Activated CD8-positive, alpha-beta memory T cell treated with anti-CD3 and anti-CD28 coated beads, Interleukin-2, amount 10 ng/mL, durations not matched to agents 7 days and 5 days (primary cell): ENCODE measurements around the gene RPL5. TPM values are rescaled to one million over a fixed set of nuclear protein-coding genes. Genes with fewer than 3 reads are reported as not detected.

ENCODE experiments used
- ATAC-seq: fragments of 150-1000 bp; cut with Tn5 transposase; one replicate; pipeline ENCODE4 v1.10.0; 2021; ENCODE audit warnings: moderate library complexity
- CTCF ChIA-PET: fragments of 350-600 bp; sonication (Branson Sonifier 250); formaldehyde crosslinking; loops from one replicate; lab custom pipeline; 2021; ENCODE audit warnings: antibody characterized with exemption; lab: Charles Lee
- DNase-seq: peaks from one replicate; pipeline ENCODE4 v3.0.0-alpha.2; 2020
- H3K27ac Mint-ChIP-seq: one replicate; pipeline ENCODE4 v1.8.0; 2021; ENCODE audit warnings: mild to moderate bottlenecking, mixed read lengths
- H3K27me3 Mint-ChIP-seq: one replicate; pipeline ENCODE4 v1.8.0; 2021; ENCODE audit warnings: mixed read lengths
- H3K36me3 Mint-ChIP-seq: one replicate; pipeline ENCODE4 v1.8.0; 2021; ENCODE audit warnings: mild to moderate bottlenecking, mixed read lengths
- H3K4me1 Mint-ChIP-seq: one replicate; pipeline ENCODE4 v1.8.0; 2021; ENCODE audit warnings: mixed read lengths
- H3K4me3 Mint-ChIP-seq: one replicate; pipeline ENCODE4 v1.8.0; 2021; ENCODE audit warnings: mild to moderate bottlenecking, moderate library complexity, mixed read lengths
- H3K9me3 Mint-ChIP-seq: one replicate; pipeline ENCODE4 v1.8.0; 2022; ENCODE audit warnings: low read depth, mixed read lengths
- total RNA-seq, 2 experiments: library from RNA; stranded (reverse); gene quantifications; one replicate each; pipeline ENCODE4 v1.2.3, GENCODE V29; 2021

Gene RPL5
- total RNA-seq, 2 experiments from 2014 or later, result 581 to 800 TPM

DNA sequence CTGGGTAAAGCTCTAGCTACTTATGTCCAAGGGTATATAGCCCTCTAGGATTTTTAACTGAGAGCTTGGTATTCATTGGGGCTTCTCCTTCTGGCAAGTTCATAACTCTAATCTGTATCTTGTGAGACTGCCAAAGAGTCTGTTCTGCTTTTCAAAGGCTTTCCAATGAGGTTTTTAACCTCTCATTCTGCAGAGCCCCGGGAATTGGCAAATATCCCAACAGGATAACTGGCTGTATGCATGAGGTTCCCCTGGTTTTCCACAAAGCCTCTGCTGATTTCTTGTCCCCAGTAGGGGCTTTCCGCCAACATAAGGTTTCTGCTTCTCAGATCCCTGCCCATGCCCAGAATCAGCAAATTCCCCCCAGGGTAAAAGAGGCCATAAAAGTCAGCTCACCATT lies 40.9 kb downstream of the RPL5 start:
- ATAC-seq (no peak), DNase-seq (no peak)
- CTCF ChIA-PET, result no interaction called here
- Mint-ChIP-seq H3K4me1 (peaks cover 9% of the 10 kb centered on the region), H3K27ac (no peak overlapping the region), H3K36me3 (peaks cover 23% of the 10 kb centered on the region), H3K4me3 (no peak overlapping the region), H3K27me3 (no peaks in the 10 kb centered on the region), H3K9me3 (no peaks in the 10 kb centered on the region)

GRCh38 chr1:92874987-92875386 lies 43.1 kb downstream of the RPL5 start:
- CTCF ChIA-PET, result interaction anchor here (0.9 to 1.1 kb wide), 3 partner anchors 12 to 119 kb away, joined by 3 to 4 read pairs (median 3); no protein-coding TSS in a partner anchor
- Mint-ChIP-seq H3K27me3 (no peaks in the 10 kb centered on the region), H3K4me1 (peaks cover 21% of the 10 kb centered on the region), H3K4me3 (no peak overlapping the region), H3K27ac (no peak overlapping the region), H3K36me3 (peaks cover 23% of the 10 kb centered on the region), H3K9me3 (no peaks in the 10 kb centered on the region)
- ATAC-seq, result no peak
- DNase-seq, result no peak

DNA sequence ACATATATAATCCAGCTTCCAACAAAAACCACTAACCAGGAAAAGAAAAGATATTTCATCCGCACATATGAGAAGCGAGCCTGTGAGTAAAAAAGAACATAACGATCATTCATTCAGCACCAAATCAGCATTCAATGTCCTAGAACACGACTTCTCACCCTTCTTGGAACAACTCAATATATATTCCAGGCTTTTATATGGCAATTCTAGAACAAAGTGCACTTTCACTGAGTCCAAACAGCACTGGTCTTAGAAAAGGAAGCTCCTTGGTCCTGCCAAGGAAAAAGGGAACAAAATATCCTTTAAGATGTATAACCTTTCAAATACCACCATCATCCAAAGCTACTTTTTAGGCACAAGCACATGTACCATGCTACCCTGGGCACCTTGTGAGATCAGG lies 44.5 kb downstream of the RPL5 start:
- CTCF ChIA-PET, result interaction anchor here (1.0 to 2.8 kb wide), 7 partner anchors 17 to 202 kb away, joined by 3 to 16 read pairs (median 4); partner anchors contain the start of genes DIPK1A and RPL5
- no peak overlapping the region for H3K4me3 Mint-ChIP-seq
- no peak overlapping the region for H3K27ac Mint-ChIP-seq

DNA sequence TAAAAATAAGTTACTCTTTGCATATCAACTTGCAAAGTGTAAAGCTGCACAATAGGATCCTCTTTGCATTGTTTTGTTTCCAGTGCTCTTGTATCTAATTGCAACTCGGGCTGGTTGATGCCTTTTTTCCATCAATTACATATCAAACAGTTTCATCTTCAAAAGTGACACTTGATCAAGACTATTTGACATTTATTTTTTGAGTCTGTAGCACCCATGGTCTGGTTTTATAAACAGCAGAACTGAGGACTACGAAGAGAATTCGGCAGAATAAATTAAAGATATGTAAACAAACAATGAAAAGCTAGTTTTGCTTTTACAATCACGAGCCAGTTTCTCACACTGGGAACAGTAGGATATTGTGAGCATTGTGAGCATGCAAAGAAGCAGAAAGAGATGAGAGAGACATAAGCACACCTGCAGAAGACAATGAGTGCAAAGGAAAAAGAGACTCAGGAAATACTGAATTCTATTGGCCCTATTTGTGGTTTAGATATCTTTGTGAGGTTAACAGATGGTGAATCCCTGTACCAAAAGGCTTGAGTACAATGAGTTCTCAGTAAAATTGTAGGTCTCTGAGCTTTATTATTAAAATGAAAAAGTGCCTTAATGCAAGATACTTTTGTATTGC lies 45.4 kb downstream of the RPL5 start:
- Mint-ChIP-seq H3K4me3 (peak overlapping the region; percentile 56), H3K36me3 (peaks cover 20% of the 10 kb centered on the region), H3K4me1 (peaks cover 21% of the 10 kb centered on the region), H3K27me3 (no peaks in the 10 kb centered on the region), H3K27ac (peak overlapping the region; percentile 53), H3K9me3 (no peaks in the 10 kb centered on the region)
- peak; percentile 33 for ATAC-seq
- CTCF ChIA-PET, result interaction anchor here (1.0 to 2.8 kb wide), 8 partner anchors 18 to 201 kb away, joined by 3 to 16 read pairs (median 4); partner anchors contain the start of genes DIPK1A and RPL5
- no peak for DNase-seq

More for the DNA sequence above, 44.5 kb downstream of the RPL5 start:
- ATAC-seq (no peak), DNase-seq (no peak)
- H3K27me3 Mint-ChIP-seq, result no peaks in the 10 kb centered on the region
- H3K4me1 Mint-ChIP-seq, result peaks cover 21% of the 10 kb centered on the region
- H3K9me3 Mint-ChIP-seq, result no peaks in the 10 kb centered on the region
- peaks cover 23% of the 10 kb centered on the region for H3K36me3 Mint-ChIP-seq

GRCh38 chr1:92877792-92878191 lies 46.0 kb downstream of the RPL5 start:
- peaks cover 2% of the 10 kb centered on the region for H3K9me3 Mint-ChIP-seq
- peaks cover 18% of the 10 kb centered on the region for H3K36me3 Mint-ChIP-seq
- H3K4me3 Mint-ChIP-seq, result peak overlapping the region; percentile 56
- H3K27me3 Mint-ChIP-seq, result no peaks in the 10 kb centered on the region
- DNase-seq, result no peak
- peaks cover 27% of the 10 kb centered on the region for H3K4me1 Mint-ChIP-seq
- CTCF ChIA-PET, result interaction anchor here (1.3 to 2.8 kb wide), 5 partner anchors 18 to 116 kb away, joined by 4 to 16 read pairs (median 9); partner anchors contain the start of gene DIPK1A
- peak; percentile 63 for ATAC-seq
- H3K27ac Mint-ChIP-seq, result peak overlapping the region; percentile 68

DNA sequence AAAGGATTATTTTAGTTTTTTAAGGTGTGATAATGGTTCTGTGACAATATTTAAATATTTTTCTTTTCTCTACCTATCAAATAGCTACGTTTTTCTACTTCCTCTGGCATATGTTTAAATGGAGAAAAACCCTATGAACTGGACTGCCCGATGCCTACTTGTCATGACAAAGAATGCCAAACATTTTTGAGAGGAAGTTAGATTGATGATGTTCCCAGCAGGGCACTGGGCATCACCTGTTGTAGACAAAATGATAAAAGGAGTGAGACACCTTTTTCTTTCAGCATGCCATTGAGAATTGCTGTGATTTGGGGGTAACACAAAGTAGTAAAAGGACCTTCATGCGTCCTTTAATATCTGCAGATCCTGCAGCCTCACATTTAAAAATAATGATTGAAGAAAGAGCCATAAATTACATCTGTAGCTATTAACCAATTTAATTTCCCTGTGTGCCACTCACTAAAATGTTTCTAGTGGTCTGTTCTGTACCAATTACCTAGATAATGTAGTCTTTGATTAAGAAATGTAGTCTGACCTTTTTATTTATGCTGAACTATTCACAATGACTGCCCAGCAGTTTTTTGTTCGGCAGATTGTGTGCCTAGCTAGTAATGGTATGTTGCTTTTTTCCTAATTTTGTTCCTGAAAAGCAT lies 47.6 kb downstream of the RPL5 start:
- no peak overlapping the region for H3K27ac Mint-ChIP-seq
- peaks cover 10% of the 10 kb centered on the region for H3K36me3 Mint-ChIP-seq
- peaks cover 2% of the 10 kb centered on the region for H3K9me3 Mint-ChIP-seq
- CTCF ChIA-PET, result interaction anchor here (0.7 to 1.7 kb wide), 4 partner anchors 12 to 114 kb away, joined by 3 to 5 read pairs (median 3); no protein-coding TSS in a partner anchor
- ATAC-seq, result no peak
- H3K4me1 Mint-ChIP-seq, result peaks cover 36% of the 10 kb centered on the region
- DNase-seq, result no peak
- H3K4me3 Mint-ChIP-seq, result no peak overlapping the region
- H3K27me3 Mint-ChIP-seq, result no peaks in the 10 kb centered on the region

GRCh38 chr1:92881391-92881790 lies 49.6 kb downstream of the RPL5 start:
- Mint-ChIP-seq H3K36me3 (peaks cover 3% of the 10 kb centered on the region), H3K27ac (no peak overlapping the region), H3K4me1 (peaks cover 36% of the 10 kb centered on the region), H3K4me3 (no peak overlapping the region), H3K27me3 (no peaks in the 10 kb centered on the region), H3K9me3 (peaks cover 2% of the 10 kb centered on the region)
- ATAC-seq (no peak), DNase-seq (no peak)
- CTCF ChIA-PET, result interaction anchor here (1.8 kb wide), 1 partner anchor 76 kb away, joined by 3 read pairs; no protein-coding TSS in a partner anchor

- no peak overlapping the region for H3K4me3 Mint-ChIP-seq
- peaks cover 2% of the 10 kb centered on the region for H3K9me3 Mint-ChIP-seq
- peaks cover 26% of the 10 kb centered on the region for H3K4me1 Mint-ChIP-seq
- peak; percentile 91 for ATAC-seq
- H3K36me3 Mint-ChIP-seq, result peaks cover 3% of the 10 kb centered on the region
- CTCF ChIA-PET, result interaction anchor here (1.0 to 4.0 kb wide), 10 partner anchors 13 to 203 kb away, joined by 3 to 18 read pairs (median 6); partner anchors contain the start of genes DIPK1A and RPL5
- H3K27me3 Mint-ChIP-seq, result no peaks in the 10 kb centered on the region
- peak overlapping the region; percentile 66 for H3K27ac Mint-ChIP-seq
- DNase-seq, result peak; percentile 61
These were observed 51.0 kb downstream of the RPL5 start for GRCh38 chr1:92882819-92883218.

GRCh38 chr1:92883297-92883696 lies 51.5 kb downstream of the RPL5 start:
- Mint-ChIP-seq H3K36me3 (peaks cover 4% of the 10 kb centered on the region), H3K27ac (peak overlapping the region; percentile 66), H3K9me3 (peaks cover 2% of the 10 kb centered on the region), H3K4me1 (peaks cover 22% of the 10 kb centered on the region), H3K27me3 (no peaks in the 10 kb centered on the region), H3K4me3 (no peak overlapping the region)
- ATAC-seq (no peak), DNase-seq (no peak)
- CTCF ChIA-PET, result interaction anchor here (1.0 to 4.0 kb wide), 9 partner anchors 14 to 203 kb away, joined by 3 to 18 read pairs (median 6); partner anchors contain the start of genes DIPK1A and RPL5

DNA sequence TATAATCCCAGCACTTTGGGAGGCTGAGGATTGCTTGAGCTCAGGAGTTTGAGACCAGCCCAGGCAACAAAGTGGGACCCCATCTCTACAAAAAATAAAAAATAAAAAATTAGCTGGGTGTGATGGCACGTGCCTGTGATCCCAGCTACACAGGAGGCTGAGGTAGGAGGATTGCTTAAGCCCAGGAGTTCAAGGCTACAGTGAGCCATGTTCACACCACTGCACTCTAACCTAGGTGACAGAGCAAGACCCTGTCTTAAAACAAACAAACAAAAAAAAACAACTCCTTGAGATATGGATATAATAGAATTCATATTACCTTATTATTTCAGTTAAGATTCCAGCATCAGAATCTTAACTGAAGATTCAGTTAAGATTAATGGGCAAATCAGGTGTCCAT lies 52.4 kb downstream of the RPL5 start:
- Mint-ChIP-seq H3K9me3 (peaks cover 2% of the 10 kb centered on the region), H3K4me1 (peaks cover 22% of the 10 kb centered on the region), H3K27ac (no peak overlapping the region), H3K27me3 (no peaks in the 10 kb centered on the region), H3K4me3 (no peak overlapping the region), H3K36me3 (peaks cover 4% of the 10 kb centered on the region)
- CTCF ChIA-PET, result interaction anchor here (0.9 to 4.0 kb wide), 6 partner anchors 15 to 77 kb away, joined by 3 to 18 read pairs (median 6); partner anchors contain the start of genes DIPK1A and RPL5
- DNase-seq (no peak), ATAC-seq (no peak)

DNA sequence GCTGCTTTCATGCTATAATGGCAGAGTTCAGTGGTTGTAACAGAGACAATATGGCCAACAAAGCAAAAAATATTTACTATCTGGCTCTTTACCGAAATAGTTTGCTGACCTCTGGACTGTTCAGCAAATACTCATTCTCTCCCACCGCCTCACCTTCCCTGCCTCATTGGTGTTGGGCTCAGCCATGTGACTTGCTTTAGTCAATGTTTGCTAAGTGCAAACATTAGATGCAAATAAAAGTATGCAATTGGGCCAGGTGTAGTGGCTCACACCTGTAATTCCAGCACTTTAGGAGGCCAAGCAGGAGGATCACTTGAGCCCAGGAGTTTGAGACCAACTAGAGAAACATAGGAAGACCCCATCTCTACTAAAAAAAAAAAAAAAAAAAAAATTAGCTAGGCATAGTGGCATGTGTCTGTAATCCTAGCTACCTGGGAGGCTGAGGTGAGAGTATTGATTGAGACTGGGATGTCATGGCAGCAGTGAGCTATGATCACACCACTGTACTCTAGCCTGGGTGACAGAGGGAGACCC lies 55.1 kb downstream of the RPL5 start:
- ATAC-seq, result no peak
- CTCF ChIA-PET, result interaction anchor here (1.1 kb wide), 1 partner anchor 19 kb away, joined by 3 read pairs; no protein-coding TSS in a partner anchor
- no peak overlapping the region for H3K27ac Mint-ChIP-seq

DNA sequence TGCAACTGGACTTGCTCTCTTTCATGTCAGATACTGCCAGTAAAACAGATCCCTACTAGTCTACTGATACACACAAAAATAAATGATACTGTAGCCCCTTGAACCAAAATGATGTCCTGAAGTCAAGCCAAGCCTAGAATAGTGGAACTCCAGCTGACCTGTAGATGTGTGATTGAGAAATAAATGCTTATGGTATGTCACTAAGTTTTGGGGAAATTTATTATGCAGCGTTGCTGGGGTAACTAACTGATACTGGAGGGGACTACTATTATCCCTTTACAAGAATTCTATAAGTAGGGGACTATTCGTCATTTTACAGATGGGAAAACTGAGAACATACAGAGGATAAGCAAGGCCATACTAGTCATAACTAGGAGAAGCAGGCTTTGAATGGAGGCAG lies 55.6 kb downstream of the RPL5 start:
- ATAC-seq (no peak), DNase-seq (no peak)
- Mint-ChIP-seq H3K27ac (no peak overlapping the region), H3K4me1 (peaks cover 13% of the 10 kb centered on the region), H3K36me3 (peaks cover 11% of the 10 kb centered on the region), H3K9me3 (peaks cover under 1% of the 10 kb centered on the region), H3K4me3 (no peak overlapping the region), H3K27me3 (no peaks in the 10 kb centered on the region)
- CTCF ChIA-PET, result no interaction called here

More for the DNA sequence above, 55.1 kb downstream of the RPL5 start:
- Mint-ChIP-seq H3K4me1 (peaks cover 15% of the 10 kb centered on the region), H3K36me3 (peaks cover 14% of the 10 kb centered on the region), H3K4me3 (no peak overlapping the region), H3K27me3 (no peaks in the 10 kb centered on the region), H3K9me3 (peaks cover 2% of the 10 kb centered on the region)
- no peak for DNase-seq
